Ramos (cell line): ENCODE data around the gene PAPOLG.
"Not testable (repeated sequence)": the region's sequence is repeated elsewhere in the genome, so short reads cannot be mapped to it uniquely, and the experiment has no call there.

Source experiments
- in situ Hi-C: fragments of 300-500 bp; cut with MboI; formaldehyde crosslinking; loops from one replicate; pipeline ENCODE4 v1.14.3; 2022; ENCODE audit warnings: low sequenced_read_pairs; ENCODE audit not compliant: unreplicated experiment

PAPOLG gene

DNA sequence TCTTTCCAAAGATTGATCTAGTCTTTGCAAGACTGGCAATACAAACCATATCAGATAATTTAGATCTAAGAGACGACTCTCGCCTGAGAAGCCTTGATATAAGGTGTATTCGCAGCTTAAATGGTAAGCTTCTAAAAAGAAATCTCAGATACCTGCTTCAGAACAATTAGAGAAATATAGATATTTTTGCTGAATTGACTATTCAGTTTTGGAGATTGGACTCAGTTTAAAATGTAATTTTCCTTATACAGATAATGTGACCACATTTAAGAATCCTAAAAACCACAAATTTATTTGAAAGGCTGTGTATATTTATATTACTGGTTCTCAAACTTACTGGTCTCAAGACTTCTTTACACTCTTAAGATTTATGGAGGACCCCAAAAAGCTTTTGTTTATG, 15.4 kb downstream of the PAPOLG start:
- in situ Hi-C loops = no loop called here

DNA sequence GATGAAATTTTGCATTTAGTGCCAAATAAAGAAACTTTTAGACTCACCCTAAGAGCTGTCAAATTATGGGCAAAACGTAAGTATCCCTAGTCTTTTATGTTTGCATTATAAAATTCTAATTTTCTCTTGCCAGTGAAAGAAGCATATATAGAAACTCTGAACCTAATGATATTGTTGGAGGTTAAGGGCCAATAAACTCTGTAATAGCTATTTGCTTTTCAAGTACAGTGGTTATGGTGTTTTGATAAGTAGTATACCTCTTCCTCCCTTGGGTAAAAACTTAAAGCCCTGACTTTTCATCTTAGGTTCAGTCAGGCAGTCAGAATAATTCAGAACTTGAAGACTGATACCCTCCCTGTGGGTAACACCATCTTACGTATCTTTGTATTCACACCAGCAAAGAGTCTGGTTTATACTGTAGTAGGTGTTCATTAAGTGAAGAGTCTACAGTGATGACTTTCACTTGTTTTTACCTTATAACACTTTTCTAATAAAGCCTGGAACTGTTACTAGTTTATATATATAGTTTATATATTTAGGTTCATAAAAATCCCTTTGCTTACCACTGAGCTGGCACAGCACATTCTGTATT, 19.1 kb downstream of the PAPOLG start:
- in situ Hi-C loops = no loop called here

DNA sequence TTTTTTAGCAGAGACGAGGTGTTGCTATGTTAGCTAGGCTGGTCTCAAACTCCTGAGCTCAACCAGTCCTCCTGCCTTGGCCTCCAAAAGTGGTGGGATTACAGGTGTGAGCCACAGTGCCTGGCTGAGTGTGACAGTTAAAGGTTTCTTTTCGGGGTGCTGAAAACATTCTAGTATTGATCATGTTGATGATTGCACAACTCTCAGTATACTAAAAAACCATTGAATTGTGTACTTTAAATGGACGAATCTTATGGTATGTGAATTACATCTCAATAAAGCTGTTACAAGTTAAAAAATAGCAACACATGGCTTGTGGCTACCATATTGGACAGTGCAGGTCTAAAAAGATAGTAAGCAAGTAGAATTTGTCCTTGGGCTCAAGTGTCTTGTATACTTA, 22.3 kb downstream of the PAPOLG start:
- in situ Hi-C loops = no loop called here

DNA sequence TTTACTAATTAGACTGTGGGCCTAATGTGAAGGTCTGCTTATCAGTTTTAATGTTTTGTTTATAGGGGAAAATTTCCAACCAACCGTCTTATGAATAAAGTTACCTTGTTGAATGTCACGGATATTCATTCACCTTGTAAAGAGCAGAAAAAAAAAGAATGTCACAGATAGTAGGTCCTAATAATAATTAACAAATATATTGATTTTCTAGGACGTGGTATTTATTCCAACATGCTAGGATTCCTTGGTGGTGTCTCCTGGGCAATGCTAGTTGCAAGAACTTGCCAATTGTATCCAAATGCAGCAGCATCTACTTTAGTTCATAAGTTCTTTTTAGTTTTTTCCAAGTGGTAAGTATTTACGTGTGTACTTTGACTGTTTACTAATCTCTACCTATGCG, 23.4 kb downstream of the PAPOLG start:
- in situ Hi-C loops = no loop called here

DNA sequence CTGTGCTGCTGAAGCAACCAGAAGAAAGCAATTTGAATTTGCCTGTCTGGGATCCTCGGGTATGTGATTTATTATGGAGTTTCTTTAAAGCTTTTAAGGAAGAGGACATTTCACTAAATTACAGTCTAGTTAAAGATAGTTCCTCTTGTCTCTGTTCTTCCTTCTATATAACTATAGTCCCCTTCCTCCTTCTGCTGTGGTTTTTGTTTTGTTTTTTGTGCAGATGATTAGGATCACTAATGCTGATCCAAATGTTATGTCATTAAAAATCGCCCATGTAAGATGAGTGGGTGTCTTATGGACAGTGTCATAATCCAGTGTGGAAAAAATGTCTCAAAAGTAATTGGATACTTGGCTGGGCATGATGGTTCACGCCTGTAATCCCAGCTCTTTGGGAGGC, 24.7 kb downstream of the PAPOLG start:
- in situ Hi-C loops = no loop called here

DNA sequence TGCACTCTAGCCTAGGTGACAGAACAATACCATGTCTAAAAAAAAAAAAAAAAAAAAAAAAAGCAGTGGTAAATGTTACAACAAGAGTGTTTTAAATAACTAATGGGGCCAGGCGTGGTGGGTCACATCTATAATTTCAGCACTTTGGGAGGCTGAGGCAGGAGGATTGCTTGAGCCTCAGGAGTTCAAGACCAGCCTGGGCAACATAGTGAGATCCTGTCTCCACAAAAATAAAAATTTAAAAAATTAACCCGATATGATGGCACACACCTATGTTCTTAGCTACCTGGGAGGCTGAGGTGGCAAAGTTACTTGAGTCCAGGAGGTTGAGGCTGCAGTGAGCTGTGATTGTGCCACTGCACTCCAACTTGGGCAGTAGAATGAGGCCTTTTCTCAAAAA, 37.1 kb downstream of the PAPOLG start:
- in situ Hi-C loops = no loop called here

DNA sequence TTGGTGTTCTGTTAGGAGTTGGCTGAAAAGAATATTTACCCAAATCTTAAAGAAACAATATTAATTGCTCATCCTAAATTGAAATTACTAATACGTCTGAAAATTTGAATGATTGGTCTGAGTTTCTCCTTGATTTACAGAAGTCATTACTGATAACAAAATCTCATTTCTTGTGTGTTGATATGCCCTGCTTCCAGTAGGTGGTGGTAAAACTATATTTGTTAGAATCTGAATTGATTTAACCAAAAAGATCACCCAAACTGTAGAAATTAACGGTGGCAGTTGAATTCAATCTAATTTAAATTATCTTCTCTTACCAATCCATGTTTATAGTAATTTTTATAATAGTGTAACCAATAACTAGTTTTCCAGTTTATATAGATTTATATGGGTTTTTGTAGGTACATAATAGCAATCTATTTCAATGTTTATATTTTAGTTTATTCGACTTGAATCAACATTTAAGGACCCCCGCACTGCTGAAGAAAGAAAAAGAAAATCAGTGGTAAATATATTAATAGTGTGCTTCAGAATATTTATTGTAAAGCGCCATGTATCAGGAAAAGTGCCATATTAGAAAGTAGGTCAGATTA, 38.3 kb downstream of the PAPOLG start:
- in situ Hi-C loops = no loop called here

DNA sequence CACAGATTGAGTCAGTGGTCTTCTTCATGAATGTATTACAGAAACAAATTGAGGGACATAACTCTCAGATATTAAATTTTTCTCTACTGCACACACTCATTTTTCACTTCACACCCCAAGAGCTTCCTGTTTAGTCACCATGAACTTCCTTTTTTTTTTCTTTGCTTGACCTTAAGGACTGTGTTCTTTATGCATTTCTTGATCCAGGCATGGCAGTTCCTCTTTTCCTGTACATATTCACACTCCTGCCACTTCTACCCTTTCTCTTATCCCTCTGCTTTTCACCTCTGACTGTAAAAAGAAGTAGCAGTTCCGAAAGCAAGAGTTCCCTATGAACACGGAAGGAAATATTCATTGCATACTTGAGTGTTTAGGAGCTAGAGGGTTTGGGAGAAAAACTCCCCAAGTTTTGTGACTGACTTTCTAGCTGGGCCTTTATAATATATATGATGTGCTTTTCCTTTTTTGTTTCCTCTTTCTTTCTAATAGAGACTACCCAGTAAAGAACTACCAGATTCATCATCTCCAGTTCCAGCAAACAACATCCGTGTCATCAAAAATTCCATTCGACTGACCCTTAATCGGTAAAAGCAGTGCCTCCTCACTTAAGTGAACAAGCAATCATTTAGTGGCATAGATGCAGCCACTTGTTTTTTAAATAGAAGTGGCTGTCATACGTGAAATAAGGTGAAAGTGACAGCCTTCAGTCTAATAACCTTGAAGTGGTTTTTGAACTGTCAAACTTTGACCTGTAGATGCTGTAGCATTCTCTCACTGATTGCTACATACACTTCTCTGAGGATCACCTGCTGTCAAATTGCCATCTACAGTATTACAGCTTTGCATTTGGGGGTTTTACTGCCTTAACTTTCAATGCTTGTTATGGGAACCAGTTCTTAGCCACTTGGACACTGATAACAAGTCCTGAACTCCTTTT, 40.8 kb downstream of the PAPOLG start:
- in situ Hi-C loops = no loop called here

DNA sequence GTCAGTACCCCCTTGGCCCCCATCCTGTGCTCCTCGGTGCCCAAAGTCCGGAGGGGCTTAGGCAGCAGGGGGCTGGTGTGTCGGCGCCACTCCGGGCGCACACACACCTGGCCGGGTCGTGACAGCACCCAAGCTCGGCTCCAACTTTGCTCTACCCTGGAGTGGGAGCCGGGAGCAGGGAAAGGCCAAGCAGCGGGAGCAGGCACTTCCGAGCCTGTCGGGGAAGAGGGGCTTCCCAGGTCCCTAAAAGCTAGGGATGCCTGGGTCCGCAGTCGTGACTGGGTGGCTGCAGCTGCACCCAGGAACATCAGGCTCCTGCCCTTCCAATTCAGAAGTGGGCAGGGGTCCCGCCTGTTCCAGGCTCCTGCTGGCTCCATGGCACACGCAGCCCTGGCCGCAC, 48.4 kb downstream of the PAPOLG start:
- in situ Hi-C loops = no loop called here

DNA sequence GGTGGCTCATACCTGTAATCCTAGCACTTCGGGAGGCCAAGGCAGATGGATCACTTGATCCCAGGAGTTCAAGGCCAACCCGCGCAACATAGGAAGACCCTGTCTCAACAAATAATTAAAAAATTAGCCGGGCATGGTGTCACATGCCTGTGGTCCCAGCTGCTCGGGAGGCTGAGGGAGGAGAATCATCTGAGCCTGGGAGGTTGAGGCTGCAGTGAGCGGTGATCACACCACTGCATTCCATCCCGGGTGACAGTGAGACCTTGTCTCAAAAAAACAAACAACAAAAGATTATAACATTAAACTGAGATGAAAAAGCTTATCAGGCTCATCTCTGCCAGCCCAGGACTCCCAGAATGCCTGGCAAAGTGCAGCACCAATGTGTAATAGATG, 50.5 kb downstream of the PAPOLG start:
- in situ Hi-C loops = loop anchor here (5.0 kb wide), 1 partner anchor 196 kb away; no protein-coding TSS in a partner anchor

DNA sequence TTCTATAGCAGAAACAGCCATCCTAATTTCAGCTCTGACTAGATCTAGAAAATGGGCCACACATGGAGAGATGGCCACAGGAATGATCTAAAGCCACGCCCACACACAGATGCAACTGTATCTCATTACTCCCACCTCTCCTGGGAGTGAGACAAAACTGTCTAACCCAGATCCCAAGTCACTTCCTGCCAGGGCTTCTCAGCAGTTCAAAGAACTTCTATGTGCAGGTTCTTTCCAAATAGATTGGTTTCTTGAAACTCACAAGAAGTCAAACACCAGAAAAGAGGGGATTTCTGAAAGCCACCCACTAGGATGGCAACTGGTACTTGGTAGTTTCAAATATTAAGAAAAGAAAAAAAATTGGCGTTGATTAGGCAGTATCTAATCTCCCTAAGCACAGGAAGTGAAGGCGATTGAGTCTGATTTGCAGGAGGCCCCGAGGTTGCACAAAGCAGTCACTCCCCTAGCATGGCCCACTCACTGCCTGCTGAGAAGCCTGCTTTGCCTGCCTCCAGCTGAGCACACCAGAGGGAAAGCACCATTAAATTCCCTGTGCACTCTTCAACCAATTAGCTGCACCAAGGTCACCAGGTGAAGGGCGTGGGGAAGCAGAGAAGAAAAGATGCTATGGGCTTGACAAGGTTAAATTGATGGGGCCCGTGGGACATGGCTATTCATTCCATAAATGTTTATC, 51.1 kb downstream of the PAPOLG start:
- in situ Hi-C loops = loop anchor here (5.0 kb wide), 1 partner anchor 195 kb away; no protein-coding TSS in a partner anchor

DNA sequence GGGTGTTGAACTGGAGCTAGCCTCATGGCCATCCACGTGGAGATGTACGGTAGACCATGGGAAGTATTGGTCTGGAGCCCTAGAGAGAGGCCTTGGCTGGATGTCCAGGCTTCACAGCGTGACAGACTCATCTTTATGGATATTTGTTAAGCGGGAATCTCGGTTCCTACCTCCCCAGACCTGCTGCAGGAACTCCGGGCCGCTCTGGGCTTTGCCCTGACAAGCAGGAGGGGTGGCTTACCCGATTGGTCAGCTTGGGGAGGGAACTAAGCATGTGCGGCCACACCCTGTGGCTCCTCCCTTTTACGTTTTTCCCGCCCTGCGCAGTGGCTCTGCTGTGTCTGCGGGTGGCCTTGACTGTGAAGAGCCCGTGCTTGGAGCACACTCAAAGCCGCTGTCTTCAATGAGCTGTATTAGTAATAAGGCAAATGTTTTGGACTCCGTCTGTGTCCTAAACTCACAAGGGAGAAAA, 52.3 kb downstream of the PAPOLG start:
- in situ Hi-C loops = loop anchor here (5.0 kb wide), 1 partner anchor 194 kb away; no protein-coding TSS in a partner anchor

DNA sequence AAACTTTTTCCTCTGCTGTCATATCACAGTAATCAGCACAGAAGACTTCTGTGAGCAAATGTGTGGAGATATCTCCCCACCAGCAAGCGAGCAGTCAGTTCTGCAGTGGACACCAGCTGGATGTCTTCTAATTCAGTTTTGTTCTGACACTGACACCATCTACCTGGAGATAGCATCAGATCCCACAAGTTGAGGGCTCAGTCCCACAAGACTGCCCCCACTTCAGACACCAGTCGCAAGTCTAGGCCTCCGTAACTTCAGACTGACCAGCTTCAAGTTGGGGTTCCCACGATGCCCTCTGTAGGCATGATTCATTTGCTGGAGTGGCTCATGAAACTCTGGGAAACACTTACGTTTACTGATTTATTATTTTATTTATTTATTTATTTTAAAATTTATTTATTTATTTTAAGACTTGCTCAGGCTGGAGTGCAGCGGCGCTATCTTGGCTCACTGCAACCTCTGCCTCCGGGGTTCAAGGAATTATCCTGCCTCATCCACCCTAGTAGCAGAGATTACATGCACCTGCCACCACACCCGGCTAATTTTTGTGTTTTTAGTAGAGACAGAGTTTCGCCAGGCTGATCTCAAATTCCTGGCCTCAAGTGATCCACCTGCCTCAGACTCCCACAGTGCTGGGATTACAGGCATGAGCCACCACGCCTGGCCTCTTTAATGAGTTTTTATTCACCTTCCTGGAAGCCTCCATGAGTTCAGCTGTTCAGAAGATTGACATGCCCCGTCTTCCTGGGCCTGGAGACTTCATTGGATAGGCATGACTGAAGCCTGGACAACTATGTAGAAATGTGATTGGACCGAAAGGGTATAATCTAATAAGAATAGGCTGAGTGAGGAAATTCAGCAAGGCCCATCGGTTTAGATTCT, 55.7 kb downstream of the PAPOLG start:
- in situ Hi-C loops = no loop called here

DNA sequence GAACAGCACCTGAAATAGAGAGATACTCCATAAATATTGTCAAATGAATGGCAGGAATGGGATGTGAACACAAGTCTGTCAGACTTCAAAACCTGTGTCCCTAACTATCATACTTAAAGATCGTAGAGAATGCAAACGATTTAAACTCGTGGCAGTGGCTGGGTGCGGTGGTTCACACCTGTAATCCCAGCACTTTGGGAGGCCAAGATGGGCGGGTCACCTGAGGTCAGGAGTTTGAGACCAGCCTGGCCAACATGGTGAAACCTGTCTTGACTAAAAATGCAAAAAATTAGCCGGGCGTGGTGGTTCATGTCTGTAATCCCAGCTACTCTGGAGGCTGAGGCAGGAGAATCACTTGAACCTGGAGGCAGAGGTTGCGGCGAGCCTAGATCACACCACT, 61.1 kb downstream of the PAPOLG start:
- in situ Hi-C loops = not testable (repeated sequence)

DNA sequence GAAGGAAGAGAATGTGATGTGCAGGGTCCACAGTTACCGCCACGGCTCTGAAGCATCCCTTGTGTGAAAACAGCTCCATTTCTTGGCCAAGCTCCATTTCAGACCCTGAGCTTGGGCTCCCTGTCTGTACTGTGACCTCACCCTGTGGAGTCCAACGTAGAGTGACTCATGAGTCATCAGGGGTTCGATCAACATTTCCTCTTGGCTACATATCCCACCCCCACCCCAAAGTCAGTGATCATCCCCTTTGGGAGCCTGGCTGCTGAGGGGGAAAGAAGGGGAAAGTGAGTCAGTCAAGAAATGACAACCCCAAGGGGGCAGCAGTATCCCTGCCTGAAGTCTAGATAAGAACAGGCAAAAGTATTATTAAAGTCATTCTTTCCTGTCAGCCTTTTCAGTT, 62.2 kb downstream of the PAPOLG start:
- in situ Hi-C loops = no loop called here

DNA sequence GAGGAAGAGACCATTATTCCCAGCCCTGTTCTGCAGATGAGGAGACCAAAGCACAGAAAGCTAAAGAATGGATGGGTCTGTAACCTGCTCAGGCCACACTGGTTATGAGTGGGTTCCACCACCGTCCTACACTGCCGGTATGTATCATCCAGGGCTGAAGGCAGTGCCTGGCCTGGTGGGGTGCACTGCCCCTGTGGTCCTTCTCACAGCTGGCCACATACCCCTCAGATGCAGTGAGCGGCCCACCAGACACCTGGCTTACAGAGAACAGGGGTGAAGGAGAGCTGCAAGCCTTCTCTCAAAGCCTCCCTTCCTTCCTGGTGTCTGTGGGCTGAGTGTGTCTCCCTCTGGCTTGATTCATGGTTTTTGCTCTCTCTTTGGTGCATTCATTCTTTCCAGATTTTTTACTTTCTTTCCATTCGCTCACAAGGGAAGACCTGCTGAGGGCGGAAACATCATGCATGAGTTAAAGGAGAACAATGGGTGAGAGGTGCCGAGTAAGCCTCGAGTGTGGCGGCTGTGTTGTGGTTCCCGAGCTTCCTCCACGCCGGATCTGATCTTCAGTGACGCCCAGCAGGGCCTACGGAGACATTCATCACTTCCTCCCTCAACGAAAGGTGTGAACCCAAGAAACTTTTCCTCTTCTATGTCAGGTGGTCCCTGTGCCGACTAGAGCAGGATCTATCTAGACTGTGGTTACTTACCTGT, 63.2 kb downstream of the PAPOLG start:
- in situ Hi-C loops = no loop called here

DNA sequence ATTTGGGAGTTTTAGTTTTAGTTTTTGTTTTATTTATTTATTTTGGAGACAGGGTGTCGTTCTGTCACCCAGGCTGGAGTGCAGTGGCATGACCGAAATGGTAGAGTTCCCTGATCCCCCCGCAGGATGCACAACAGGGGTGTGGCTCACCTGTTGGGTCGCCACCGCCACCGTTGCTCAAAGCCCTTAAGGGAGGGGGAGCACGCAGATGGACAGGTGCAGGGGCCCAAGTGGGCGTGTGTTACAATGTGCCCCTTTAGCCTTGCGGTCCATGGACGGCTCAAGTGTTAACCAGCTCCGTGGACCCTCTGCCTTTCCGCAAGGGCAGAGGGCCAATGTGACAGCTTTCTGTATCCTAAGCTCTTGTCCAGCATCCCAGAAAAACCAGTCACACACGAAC, 63.9 kb downstream of the PAPOLG start:
- in situ Hi-C loops = no loop called here

DNA sequence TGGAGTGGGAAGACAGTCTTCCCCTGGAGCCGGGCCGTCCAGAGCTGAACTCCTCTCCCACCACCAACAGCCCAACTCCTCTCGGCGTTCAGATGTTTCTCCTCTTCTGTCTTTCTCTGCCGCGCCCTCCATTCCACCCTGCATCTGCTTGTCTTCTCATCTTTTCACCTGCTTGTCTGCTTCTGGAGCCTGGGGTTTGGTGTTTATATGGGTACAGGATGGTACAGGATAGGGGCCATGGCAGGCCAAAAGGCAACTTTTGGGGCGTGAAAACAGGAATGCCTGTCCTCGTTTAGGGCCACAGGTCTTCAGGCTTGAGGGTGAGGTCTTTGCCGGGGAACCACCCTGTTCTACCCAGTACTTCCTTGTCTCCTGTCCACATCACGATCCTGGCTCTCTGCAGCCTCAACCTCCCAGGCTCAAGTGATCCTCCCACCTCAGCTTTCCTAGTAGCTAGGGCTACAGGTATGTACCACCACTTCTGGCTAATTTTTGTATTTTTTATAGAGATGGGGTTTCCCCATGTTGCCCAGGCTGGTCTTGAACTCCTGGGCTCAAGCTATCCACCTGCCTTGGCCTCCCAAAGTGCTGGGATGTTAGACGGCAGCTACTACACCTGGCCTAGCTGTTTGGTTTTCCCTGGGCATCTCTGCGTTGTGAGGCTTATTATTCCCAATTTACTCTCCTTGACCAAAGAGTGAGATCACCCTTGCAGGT, 64.5 kb downstream of the PAPOLG start:
- in situ Hi-C loops = no loop called here

DNA sequence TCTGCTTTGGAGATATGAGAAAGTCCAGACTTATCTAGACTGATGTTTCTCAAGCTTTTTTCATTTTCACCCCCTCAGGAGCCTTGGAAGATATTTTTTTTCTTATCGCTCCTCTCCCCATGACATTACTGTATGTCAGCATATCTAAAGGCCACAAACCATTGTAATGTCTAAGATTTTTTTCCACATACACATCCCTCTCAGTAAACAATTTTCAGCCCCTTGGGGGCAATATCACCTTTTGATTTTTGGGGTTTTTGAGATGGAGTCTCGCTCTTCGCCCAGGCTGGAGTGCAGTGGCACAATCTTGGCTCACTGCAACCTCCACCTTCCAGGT, 65.0 kb downstream of the PAPOLG start:
- in situ Hi-C loops = no loop called here
